ENCODE measurements around the gene HLA-DRA.

Gene HLA-DRA

GRCh38 chr6:32444433-32444832 lies 4.7 kb downstream of the HLA-DRA start:
- TF ChIP-seq HDGF (IDR thresholded peaks at IDR 0.05; ENCODE audit: borderline replicate concordance) (no peak), TARDBP (IDR thresholded peaks at IDR 0.05) (no peak), LEF1 (IDR thresholded peaks at IDR 0.05; ENCODE audit: borderline replicate concordance) (no peak), BHLHE40 (IDR thresholded peaks at IDR 0.05; ENCODE audit: borderline replicate concordance) (no peak), NFRKB (IDR thresholded peaks at IDR 0.05) (no peak), FOXA1 (IDR thresholded peaks at IDR 0.05) (no peak), ZNF384 (IDR thresholded peaks at IDR 0.05) (no peak), FOXK2 (IDR thresholded peaks at IDR 0.05) (no peak), CTBP1 (IDR thresholded peaks at IDR 0.05; ENCODE audit: borderline replicate concordance) (no peak), ARNT (IDR thresholded peaks at IDR 0.05) (no peak), L3MBTL2 (conservative IDR thresholded peaks at IDR 0.05) (no peak), SP1 (IDR thresholded peaks at IDR 0.05) (no peak), PKNOX1 (IDR thresholded peaks at IDR 0.05) (no peak), SUZ12 (IDR thresholded peaks at IDR 0.05) (no peak), FOXM1 (IDR thresholded peaks at IDR 0.05; ENCODE audit: borderline replicate concordance) (no peak), ELF4 (IDR thresholded peaks at IDR 0.05) (no peak)
- no peak for DNase-seq (ENCODE audit: extremely low spot score)
- CTCF ChIA-PET: no interaction called here
- POLR2A ChIA-PET: no interaction called here

- no peak for DNase-seq (ENCODE audit: extremely low spot score)
- TF ChIP-seq SP1 (IDR thresholded peaks at IDR 0.05) (no peak), FOXA1 (IDR thresholded peaks at IDR 0.05) (no peak), CTBP1 (IDR thresholded peaks at IDR 0.05; ENCODE audit: borderline replicate concordance) (no peak), TARDBP (IDR thresholded peaks at IDR 0.05) (no peak), PKNOX1 (IDR thresholded peaks at IDR 0.05) (no peak), FOXK2 (IDR thresholded peaks at IDR 0.05) (no peak), NFRKB (IDR thresholded peaks at IDR 0.05) (no peak), ZNF384 (IDR thresholded peaks at IDR 0.05) (no peak), ELF4 (IDR thresholded peaks at IDR 0.05) (no peak), BHLHE40 (IDR thresholded peaks at IDR 0.05; ENCODE audit: borderline replicate concordance) (no peak), FOXM1 (IDR thresholded peaks at IDR 0.05; ENCODE audit: borderline replicate concordance) (no peak), ARNT (IDR thresholded peaks at IDR 0.05) (no peak), HDGF (IDR thresholded peaks at IDR 0.05; ENCODE audit: borderline replicate concordance) (no peak), SUZ12 (IDR thresholded peaks at IDR 0.05) (no peak), L3MBTL2 (conservative IDR thresholded peaks at IDR 0.05) (no peak), LEF1 (IDR thresholded peaks at IDR 0.05; ENCODE audit: borderline replicate concordance) (no peak)
- CTCF ChIA-PET: interaction anchor here (0.7 kb wide), 1 partner anchor 32 kb away, joined by 5 read pairs; no protein-coding TSS in a partner anchor
- POLR2A ChIA-PET: no interaction called here
Measured at GRCh38 chr6:32445321-32445854, 5.7 kb downstream of the HLA-DRA start.

GRCh38 chr6:32447932-32448331 lies 8.2 kb downstream of the HLA-DRA start:
- ChIA-PET POLR2A (no interaction called here), CTCF (interaction anchor here (1.7 kb wide), 1 partner anchor 174 kb away, joined by 5 read pairs; no protein-coding TSS in a partner anchor)
- no peak for DNase-seq (ENCODE audit: extremely low spot score)
- TF ChIP-seq SP1 (IDR thresholded peaks at IDR 0.05) (no peak), ZNF384 (IDR thresholded peaks at IDR 0.05) (no peak), CTBP1 (IDR thresholded peaks at IDR 0.05; ENCODE audit: borderline replicate concordance) (no peak), FOXM1 (IDR thresholded peaks at IDR 0.05; ENCODE audit: borderline replicate concordance) (no peak), LEF1 (IDR thresholded peaks at IDR 0.05; ENCODE audit: borderline replicate concordance) (no peak), ELF4 (IDR thresholded peaks at IDR 0.05) (no peak), L3MBTL2 (conservative IDR thresholded peaks at IDR 0.05) (no peak), HDGF (IDR thresholded peaks at IDR 0.05; ENCODE audit: borderline replicate concordance) (no peak), FOXA1 (IDR thresholded peaks at IDR 0.05) (no peak), TARDBP (IDR thresholded peaks at IDR 0.05) (no peak), PKNOX1 (IDR thresholded peaks at IDR 0.05) (no peak)

DNA sequence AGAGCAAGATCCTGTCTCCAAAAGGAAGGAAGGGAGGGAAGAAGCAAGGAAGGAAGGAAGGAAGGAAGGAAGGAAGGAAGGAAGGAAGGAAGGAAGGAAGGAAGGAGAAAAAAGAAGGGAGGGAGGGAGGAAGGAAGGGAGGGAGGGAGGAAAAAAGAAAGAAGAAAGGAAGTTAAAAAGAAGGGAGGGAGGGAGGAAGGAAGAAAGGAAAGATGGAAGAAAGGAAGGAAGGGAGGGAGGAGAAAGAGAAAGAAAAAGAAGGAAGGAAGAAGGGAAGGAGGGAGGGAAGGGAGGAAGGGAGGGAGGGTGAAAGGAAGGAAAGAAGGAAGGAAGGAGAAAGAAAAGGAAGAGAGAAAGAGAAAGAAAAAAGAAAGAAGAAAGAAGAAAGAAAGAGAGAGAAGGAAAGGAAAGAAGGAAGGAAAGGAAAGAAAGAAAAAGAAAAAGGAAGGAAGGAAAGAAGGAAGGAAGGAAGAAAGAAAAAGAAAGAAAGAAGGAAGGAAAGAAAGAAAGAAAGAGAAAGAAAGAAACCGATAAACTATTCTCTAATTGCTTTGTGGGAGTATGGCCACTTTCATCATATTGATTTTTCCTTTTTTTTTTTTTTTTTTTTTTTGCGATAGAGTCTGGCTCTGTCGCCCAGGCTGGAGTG lies 9.5 kb downstream of the HLA-DRA start:
- CTCF ChIA-PET: no interaction called here
- DNase-seq (ENCODE audit: extremely low spot score): no peak
- POLR2A ChIA-PET: no interaction called here
- no peak for TF ChIP-seq PKNOX1 (IDR thresholded peaks at IDR 0.05)

GRCh38 chr6:32457054-32457453 lies 17.4 kb downstream of the HLA-DRA start:
- ChIA-PET POLR2A (no interaction called here), CTCF (no interaction called here)
- no peak for DNase-seq (ENCODE audit: extremely low spot score)
- no peak for TF ChIP-seq FOXK2 (IDR thresholded peaks at IDR 0.05)
- no peak for TF ChIP-seq HDGF (IDR thresholded peaks at IDR 0.05; ENCODE audit: borderline replicate concordance)
- no peak for TF ChIP-seq SUZ12 (IDR thresholded peaks at IDR 0.05)
- TF ChIP-seq NFRKB (IDR thresholded peaks at IDR 0.05): no peak
- no peak for TF ChIP-seq SP1 (IDR thresholded peaks at IDR 0.05)
- no peak for TF ChIP-seq FOXM1 (IDR thresholded peaks at IDR 0.05; ENCODE audit: borderline replicate concordance)
- no peak for TF ChIP-seq ZNF384 (IDR thresholded peaks at IDR 0.05)
- TF ChIP-seq CTBP1 (IDR thresholded peaks at IDR 0.05; ENCODE audit: borderline replicate concordance): no peak
- no peak for TF ChIP-seq ELF4 (IDR thresholded peaks at IDR 0.05)
- no peak for TF ChIP-seq BHLHE40 (IDR thresholded peaks at IDR 0.05; ENCODE audit: borderline replicate concordance)
- TF ChIP-seq L3MBTL2 (conservative IDR thresholded peaks at IDR 0.05): no peak
- no peak for TF ChIP-seq LEF1 (IDR thresholded peaks at IDR 0.05; ENCODE audit: borderline replicate concordance)
- TF ChIP-seq TARDBP (IDR thresholded peaks at IDR 0.05): no peak
- no peak for TF ChIP-seq ARNT (IDR thresholded peaks at IDR 0.05)
- no peak for TF ChIP-seq PKNOX1 (IDR thresholded peaks at IDR 0.05)
- TF ChIP-seq FOXA1 (IDR thresholded peaks at IDR 0.05): no peak

Data from HEK293T (cell line).